ENCODE data around the gene SPON2.

- TF ChIP-seq RNF2 (IDR thresholded peaks at IDR 0.05; ENCODE audit: borderline replicate concordance, low read depth): no peak
- no peak for TF ChIP-seq CTCF (IDR thresholded peaks at IDR 0.05)
- TF ChIP-seq JUN (IDR thresholded peaks at IDR 0.05): no peak
- no peak for TF ChIP-seq RFX5 (IDR thresholded peaks at IDR 0.05)
- TF ChIP-seq TFCP2L1 (CRISPR knock-in tag; IDR thresholded peaks at IDR 0.05): no peak
- no peak for TF ChIP-seq POLR2A (IDR thresholded peaks at IDR 0.05; ENCODE audit: low read length)
- TF ChIP-seq USF2 (IDR thresholded peaks at IDR 0.05): no peak
- no peak for TF ChIP-seq KDM1A (IDR thresholded peaks at IDR 0.05; ENCODE audit: low read depth)
- TF ChIP-seq ZSCAN20 (CRISPR knock-in tag; IDR thresholded peaks at IDR 0.05): no peak
- TF ChIP-seq MAZ (IDR thresholded peaks at IDR 0.05; ENCODE audit: borderline replicate concordance, low read depth, low read length): no peak
Measured at GRCh38 chr4:1200425-1201035, 28.1 kb upstream of the SPON2 start.

Measured in A549 (cell line).